K562 (cell line): Measurements from ENCODE around the gene LMBR1L. TPM values are rescaled to one million over a fixed set of nuclear protein-coding genes. Genes with fewer than 3 reads are reported as not detected.

Source experiments
- BCOR ChIP-seq: fragments of 450-650 bp; IDR thresholded peaks from 2 replicates; pipeline ENCODE4 v1.6.1; 2016
- EGR1 ChIP-seq: fragments of 450-650 bp; conservative IDR thresholded peaks from 2 replicates; pipeline ENCODE4 v1.6.1; 2017; ENCODE audit warnings: mild to moderate bottlenecking
- HDGF ChIP-seq: fragments of 450-650 bp; IDR thresholded peaks from 2 replicates; pipeline ENCODE4 v1.6.1; 2016
- HSF4 ChIP-seq: fragments of 250-450 bp; sonication (Bioruptor Pico); IDR thresholded peaks from 2 replicates; pipeline ENCODE4 v2.1.2; 2022; ENCODE audit warnings: mild to moderate bottlenecking, moderate library complexity, borderline replicate concordance
- NCOA6 ChIP-seq: fragments of 450-650 bp; IDR thresholded peaks from 2 replicates; pipeline ENCODE4 v1.6.1; 2017; ENCODE audit warnings: mild to moderate bottlenecking
- PHF20 ChIP-seq: fragments of 450-650 bp; IDR thresholded peaks from 2 replicates; pipeline ENCODE4 v1.6.1; 2018; ENCODE audit not compliant: partially characterized antibody
- SIX5 ChIP-seq, 2 experiments: IDR thresholded peaks; 2 replicates each; pipeline ENCODE4 v1.6.1; 2011; ENCODE audit warnings: low read length in 2 of 2, borderline replicate concordance in 1 of 2, low read depth in 1 of 2, mild to moderate bottlenecking in 1 of 2, moderate library complexity in 1 of 2; ENCODE audit not compliant: insufficient read depth in 1 of 2
- SNIP1 ChIP-seq: fragments of 450-650 bp; IDR thresholded peaks from 2 replicates; pipeline ENCODE4 v1.7.1; 2017; ENCODE audit warnings: low read depth, mild to moderate bottlenecking
- SP2 ChIP-seq: IDR thresholded peaks from 2 replicates; pipeline ENCODE4 v1.6.1; 2011; ENCODE audit warnings: mild to moderate bottlenecking, low read depth, low read length, moderate library complexity; ENCODE audit not compliant: poor library complexity, severe bottlenecking; ENCODE audit errors: extremely low read depth
- SREBF2 ChIP-seq: sonication (generic); formaldehyde crosslinking; IDR thresholded peaks from 2 replicates; pipeline ENCODE4 v1.4.0; 2020; ENCODE audit warnings: mild to moderate bottlenecking, missing genetic modification reagents
- ZBTB40 ChIP-seq, 2 experiments: fragments of 450-650 bp in 1 of 2; sonication (generic) in 1 of 2; formaldehyde crosslinking in 1 of 2; IDR thresholded peaks; 2 replicates each; pipeline versions ENCODE4 v1.7.1 to v1.9.0; 2016 to 2022; ENCODE audit warnings: inconsistent platforms in 1 of 2, mild to moderate bottlenecking in 1 of 2, missing genetic modification reagents in 1 of 2
- ZBTB5 ChIP-seq: fragments of 450-650 bp; IDR thresholded peaks from 2 replicates; pipeline ENCODE4 v1.6.1; 2017; ENCODE audit warnings: antibody characterized with exemption
- ZNF121 ChIP-seq: sonication (generic); formaldehyde crosslinking; conservative IDR thresholded peaks from 2 replicates; pipeline ENCODE4 v1.8.0; 2022; ENCODE audit warnings: missing genetic modification reagents
- ZNF280B ChIP-seq: fragments of 250-450 bp; sonication (Bioruptor Pico); IDR thresholded peaks from 2 replicates; pipeline ENCODE4 v1.5.1; 2021; ENCODE audit warnings: mild to moderate bottlenecking
- ZNF785 ChIP-seq: fragments of 250-450 bp; sonication (Bioruptor Pico); IDR thresholded peaks from 2 replicates; pipeline ENCODE4 v1.4.0; 2020; ENCODE audit warnings: mild to moderate bottlenecking
- polyA plus RNA-seq, 8 experiments: library from polyadenylated mRNA; depleted of rRNA in 4 of 8; stranded (reverse) in 5 of 8; unstranded in 3 of 8; fragments of >200 nt; fragmentation: Nextera tagmentation in 2 of 8; fragmentation: Illumina TruSeq in 1 of 8; extraction: Ambion mirVana in 2 of 8; extraction: Trizol in 1 of 8; gene quantifications; 2 replicates each; pipeline versions ENCODE4 v1.2.1 to v1.2.3, GENCODE V29; 2011 to 2014; ENCODE audit warnings: inconsistent platforms in 1 of 8, missing spikeins in 1 of 8
- total RNA-seq, 7 experiments: library from RNA; depleted of rRNA in 6 of 7; stranded (reverse); fragments of >200 nt in 6 of 7; fragmentation: Illumina TruSeq in 2 of 7; extraction: Trizol in 2 of 7; gene quantifications; 2 replicates each; pipeline versions ENCODE4 v1.2.1 to v1.2.3, GENCODE V29; 2011 to 2021; ENCODE audit warnings: low replicate concordance in 1 of 7

The LMBR1L gene
- total and polyA plus RNA-seq, 9 of the 15 experiments (the other 6 are each of a cell fraction or from before 2014, with no cell fraction given), result 2.5 to 57.0 (median 31.1) TPM

- TF ChIP-seq ZBTB40 (IDR thresholded peaks at IDR 0.05) (peak; percentile 75), ZBTB40 (CRISPR knock-in tag; IDR thresholded peaks at IDR 0.05) (no peak), ZNF280B (CRISPR knock-in tag) (no peak), SIX5 (IDR thresholded peaks at IDR 0.05; ENCODE audit: borderline replicate concordance in 1 of 2, insufficient read depth in 1 of 2, low read depth in 1 of 2, low read length in 2 of 2) (no peak; a peak in 3 of 4 replicates), BCOR (peak; percentile 87), HDGF (no peak), SREBF2 (CRISPR knock-in tag) (no peak), PHF20 (peak; percentile 60), NCOA6 (no peak), ZNF785 (CRISPR knock-in tag) (no peak), SP2 (no peak), SNIP1 (no peak), EGR1 (peak; percentile 37; the same call in 1 of the 2 replicates), HSF4 (CRISPR knock-in tag) (no peak), ZBTB5 (no peak), ZNF121 (CRISPR knock-in tag) (0 out of 2 replicates have a peak, but pooled peaks have one; percentile 19)
Observed at GRCh38 chr12:49060237-49061156, 50.1 kb downstream of the LMBR1L start, which contains the start of gene KMT2D (continued).
